K562 (cell line): Measurements from ENCODE around the gene MTFR2. TPM values are rescaled to one million over a fixed set of nuclear protein-coding genes. Genes with fewer than 3 reads are reported as not detected.

Experiments
- AFF4 ChIP-seq: sonication (generic); formaldehyde crosslinking; IDR thresholded peaks from 2 replicates; pipeline ENCODE4 v1.8.0; 2023; ENCODE audit warnings: mild to moderate bottlenecking, missing genetic modification reagents
- BHLHE40 ChIP-seq: IDR thresholded peaks from 2 replicates; pipeline ENCODE4 v1.6.1; 2011; ENCODE audit warnings: low read length, improper control_type of control experiment
- ELF1 ChIP-seq: fragments of 200-800 bp; sonication (Bioruptor generic); IDR thresholded peaks from 2 replicates; pipeline ENCODE4 v1.6.1; 2016; ENCODE audit warnings: missing genetic modification characterization, missing compliant biosample characterization
- PCBP2 ChIP-seq: fragments of 200-400 bp; formaldehyde crosslinking; IDR thresholded peaks from 2 replicates; pipeline ENCODE4 v1.6.1; 2018; ENCODE audit warnings: low read length, low read depth, mild to moderate bottlenecking, moderate library complexity; ENCODE audit not compliant: poor library complexity, severe bottlenecking
- REST ChIP-seq, 2 experiments: fragments of 450-650 bp; formaldehyde crosslinking in 1 of 2; IDR thresholded peaks; 2 replicates each; pipeline versions ENCODE4 v1.4.0 to v1.6.1; 2014 to 2020; ENCODE audit warnings: mild to moderate bottlenecking in 2 of 2, borderline replicate concordance in 1 of 2, low read depth in 1 of 2
- polyA plus RNA-seq, 8 experiments: library from polyadenylated mRNA; depleted of rRNA in 4 of 8; stranded (reverse) in 5 of 8; unstranded in 3 of 8; fragments of >200 nt; fragmentation: Nextera tagmentation in 2 of 8; fragmentation: Illumina TruSeq in 1 of 8; extraction: Ambion mirVana in 2 of 8; extraction: Trizol in 1 of 8; gene quantifications; 2 replicates each; pipeline versions ENCODE4 v1.2.1 to v1.2.3, GENCODE V29; 2011 to 2014; ENCODE audit warnings: inconsistent platforms in 1 of 8, missing spikeins in 1 of 8
- total RNA-seq, 7 experiments: library from RNA; depleted of rRNA in 6 of 7; stranded (reverse); fragments of >200 nt in 6 of 7; fragmentation: Illumina TruSeq in 2 of 7; extraction: Trizol in 2 of 7; gene quantifications; 2 replicates each; pipeline versions ENCODE4 v1.2.1 to v1.2.3, GENCODE V29; 2011 to 2021; ENCODE audit warnings: low replicate concordance in 1 of 7

The MTFR2 gene
- total and polyA plus RNA-seq, 9 of the 15 experiments (the other 6 are each of a cell fraction or from before 2014, with no cell fraction given) = 10.1 to 63.3 (median 45.9) TPM

- TF ChIP-seq REST (IDR thresholded peaks at IDR 0.05; ENCODE audit: borderline replicate concordance) (no peak), REST (CRISPR knock-in tag; IDR thresholded peaks at IDR 0.05; ENCODE audit: low read depth) (no peak), BHLHE40 (no peak), PCBP2 (no peak), AFF4 (CRISPR knock-in tag) (no peak), ELF1 (tag) (no peak)
Observed at GRCh38 chr6:136244061-136244616, 6.0 kb downstream of the MTFR2 start (continued).
